ENCODE data around the gene RIPOR3. TPM values are rescaled to one million over a fixed set of nuclear protein-coding genes. Genes with fewer than 3 reads are reported as not detected.
"Not testable (repeated sequence)": the region's sequence is repeated elsewhere in the genome, so short reads cannot be mapped to it uniquely, and the experiment has no call there.

Gene RIPOR3
- polyA plus RNA-seq, 1 experiment: 11.5 TPM

- Histone ChIP-seq H3K4me3 (ENCODE audit: low read depth, low read length) (no peak overlapping the region), H3K9me3 (ENCODE audit: control insufficient read depth, insufficient read depth, low read length) (peaks cover 7% of the 10 kb centered on the region), H3K27ac (ENCODE audit: low read depth, low read length) (peak overlapping the region; percentile 93), H3K27me3 (ENCODE audit: control insufficient read depth, insufficient read depth, low read length) (no peaks in the 10 kb centered on the region)
- ChIA-PET POLR2A (interaction anchor here (0.6 to 2.5 kb wide), 7 partner anchors 9 to 836 kb away, joined by 3 to 33 read pairs (median 4); no protein-coding TSS in a partner anchor), CTCF (interaction anchor here (0.6 to 3.0 kb wide), 4 partner anchors 9 to 104 kb away, joined by 4 to 23 read pairs (median 6); no protein-coding TSS in a partner anchor)
- peak; percentile 100 for DNase-seq (ENCODE audit: low read depth, low spot score)
- TF ChIP-seq CTCF (IDR thresholded peaks at IDR 0.05; ENCODE audit: low read depth, low read length): peak; percentile 18; the same call in 1 of the 2 replicates
These were observed 45.9 kb downstream of the RIPOR3 start for GRCh38 chr20:50645253-50646068.

DNA sequence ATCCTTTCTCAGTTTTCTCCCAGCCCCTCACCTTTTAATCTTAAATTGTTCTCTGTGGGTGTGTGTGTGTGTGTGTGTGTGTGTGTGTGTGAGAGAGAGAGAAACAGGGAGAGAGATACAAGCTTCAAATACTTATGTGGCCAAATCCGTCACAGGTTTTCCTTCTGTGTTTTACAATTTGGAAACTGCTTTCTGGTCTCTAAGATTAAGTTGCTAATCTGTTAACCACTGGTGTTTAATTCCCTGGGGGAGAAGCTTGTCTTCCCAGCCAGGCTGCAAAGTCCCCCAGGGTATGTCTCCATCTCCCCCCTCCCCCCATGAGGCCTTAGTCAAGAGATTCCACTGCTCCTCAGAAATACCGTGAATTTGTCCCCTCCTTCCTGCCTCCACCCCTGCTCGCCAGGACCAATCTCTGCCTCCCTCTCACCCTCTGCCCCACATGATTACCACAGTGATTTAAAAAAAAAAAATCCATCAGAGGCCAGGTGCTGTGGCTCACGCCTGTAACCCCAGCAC lies 49.0 kb downstream of the RIPOR3 start:
- no peak for DNase-seq (ENCODE audit: low read depth, low spot score)
- ChIA-PET CTCF (no interaction called here), POLR2A (interaction anchor here (1.1 kb wide), 1 partner anchor 83 kb away, joined by 5 read pairs; no protein-coding TSS in a partner anchor)
- peaks cover 7% of the 10 kb centered on the region; the same call in 1 of the 2 replicates for H3K9me3 ChIP-seq (ENCODE audit: control insufficient read depth, insufficient read depth, low read length)
- no peak overlapping the region for H3K4me3 ChIP-seq (ENCODE audit: low read depth, low read length)
- no peak for TF ChIP-seq CTCF (IDR thresholded peaks at IDR 0.05; ENCODE audit: low read depth, low read length)
- H3K27ac ChIP-seq (ENCODE audit: low read depth, low read length): peak overlapping the region; percentile 21
- no peaks in the 10 kb centered on the region for H3K27me3 ChIP-seq (ENCODE audit: control insufficient read depth, insufficient read depth, low read length)

DNA sequence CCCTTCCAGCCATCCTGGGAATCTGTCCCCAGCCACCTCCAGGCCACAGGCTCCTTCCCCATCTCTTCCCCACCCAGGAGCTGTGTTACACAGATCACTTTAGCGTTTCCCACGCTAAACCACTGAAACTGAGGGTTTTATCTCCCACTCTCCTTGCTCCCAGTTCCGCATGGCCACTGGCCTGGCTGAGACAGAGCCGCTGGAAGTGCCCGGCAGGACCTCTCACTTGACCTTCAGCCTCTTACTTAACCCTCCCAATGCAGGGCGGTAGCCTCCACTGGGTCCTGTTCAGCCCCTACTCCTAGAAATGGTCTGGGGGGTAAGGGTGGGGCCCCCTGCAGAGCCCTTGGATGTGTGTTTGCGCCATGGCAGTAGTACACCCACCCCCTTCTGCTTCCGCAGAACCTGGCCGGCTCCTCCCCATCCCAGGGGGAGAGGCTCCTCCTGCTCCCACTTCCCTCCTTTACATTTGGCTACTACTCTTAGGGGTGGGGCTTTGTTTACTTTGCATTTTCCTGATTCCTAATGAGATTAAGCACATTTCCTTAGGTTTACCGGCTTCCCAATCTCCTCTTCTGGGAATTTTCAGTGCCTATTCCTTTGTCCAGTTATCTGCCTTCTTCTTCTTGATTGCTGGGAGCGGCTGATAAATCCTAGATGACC lies 49.6 kb downstream of the RIPOR3 start:
- CTCF ChIA-PET: interaction anchor here (1.3 kb wide), 1 partner anchor 16 kb away, joined by 5 read pairs; no protein-coding TSS in a partner anchor
- H3K9me3 ChIP-seq (ENCODE audit: control insufficient read depth, insufficient read depth, low read length); DNase-seq (ENCODE audit: low read depth, low spot score); H3K27me3 ChIP-seq (ENCODE audit: control insufficient read depth, insufficient read depth, low read length); POLR2A ChIA-PET; H3K27ac ChIP-seq (ENCODE audit: low read depth, low read length); H3K4me3 ChIP-seq (ENCODE audit: low read depth, low read length): not testable (repeated sequence)

GRCh38 chr20:50639971-50640711 lies 51.2 kb downstream of the RIPOR3 start:
- DNase-seq (ENCODE audit: low read depth, low spot score); H3K9me3 ChIP-seq (ENCODE audit: control insufficient read depth, insufficient read depth, low read length); H3K27ac ChIP-seq (ENCODE audit: low read depth, low read length); CTCF ChIA-PET; POLR2A ChIA-PET; H3K4me3 ChIP-seq (ENCODE audit: low read depth, low read length); H3K27me3 ChIP-seq (ENCODE audit: control insufficient read depth, insufficient read depth, low read length): not testable (repeated sequence)

- H3K9me3 ChIP-seq (ENCODE audit: control insufficient read depth, insufficient read depth, low read length); DNase-seq (ENCODE audit: low read depth, low spot score); H3K4me3 ChIP-seq (ENCODE audit: low read depth, low read length); CTCF ChIA-PET; H3K27me3 ChIP-seq (ENCODE audit: control insufficient read depth, insufficient read depth, low read length): not testable (repeated sequence)
- POLR2A ChIA-PET: interaction anchor here (2.7 kb wide), 1 partner anchor 15 kb away, joined by 8 read pairs; no protein-coding TSS in a partner anchor
- peak overlapping the region; percentile 81 for H3K27ac ChIP-seq (ENCODE audit: low read depth, low read length)
These were observed 53.1 kb downstream of the RIPOR3 start for GRCh38 chr20:50638015-50638847.

All from AG04450 (cell line).